GM08714 (cell line): ENCODE results near the gene MARK4.
"Not testable (repeated sequence)": the region's sequence is repeated elsewhere in the genome, so short reads cannot be mapped to it uniquely, and the experiment has no call there.

Experiments
- H3K4me3 ChIP-seq: fragments of 200-500 bp; sonication (Bioruptor generic); 2 replicates; pipeline ENCODE4 v1.5.1; 2014; ENCODE audit warnings: mild to moderate bottlenecking, low read length, inconsistent platforms
- ZNF274 ChIP-seq: IDR thresholded peaks from 2 replicates; pipeline ENCODE4 v1.6.1; 2012; ENCODE audit warnings: mild to moderate bottlenecking, low read depth, low read length

MARK4 gene

GRCh38 chr19:45321848-45322247, 70.8 kb downstream of the MARK4 start:
- no peak overlapping the region for H3K4me3 ChIP-seq
- TF ChIP-seq ZNF274 = no peak

GRCh38 chr19:45322311-45322710, 71.2 kb downstream of the MARK4 start:
- no peak overlapping the region for H3K4me3 ChIP-seq
- no peak for TF ChIP-seq ZNF274

- H3K4me3 ChIP-seq = no peak within 1 kb of the TSS
- no peak for TF ChIP-seq ZNF274
Observed at GRCh38 chr19:45322744-45323281, 71.7 kb downstream of the MARK4 start, which contains the start of gene CKM. Gene CKM (minus strand): TSS chr19:45322875. CDS start chr19:45319713, 3,162 bp downstream.

- H3K4me3 ChIP-seq = no peak overlapping the region
- no peak for TF ChIP-seq ZNF274
Observed at GRCh38 chr19:45323671-45324081, 72.6 kb downstream of the MARK4 start.

- H3K4me3 ChIP-seq = no peak overlapping the region
- TF ChIP-seq ZNF274 = no peak
Observed at GRCh38 chr19:45324349-45324907, 73.4 kb downstream of the MARK4 start.

- no peak for TF ChIP-seq ZNF274
- H3K4me3 ChIP-seq = no peak overlapping the region
Observed at GRCh38 chr19:45327404-45328143, 76.5 kb downstream of the MARK4 start.

GRCh38 chr19:45331411-45331810, 80.3 kb downstream of the MARK4 start:
- no peak for TF ChIP-seq ZNF274
- H3K4me3 ChIP-seq = no peak overlapping the region

GRCh38 chr19:45333609-45334303, 82.7 kb downstream of the MARK4 start:
- H3K4me3 ChIP-seq = no peak overlapping the region

GRCh38 chr19:45334881-45335280, 83.8 kb downstream of the MARK4 start:
- not testable (repeated sequence) for H3K4me3 ChIP-seq

More at GRCh38 chr19:45333609-45334303, 82.7 kb downstream of the MARK4 start:
- no peak for TF ChIP-seq ZNF274

- H3K4me3 ChIP-seq = no peak overlapping the region
- no peak for TF ChIP-seq ZNF274
Observed at GRCh38 chr19:45336696-45337251, 85.7 kb downstream of the MARK4 start.

GRCh38 chr19:45339629-45340028, 88.6 kb downstream of the MARK4 start:
- no peak overlapping the region for H3K4me3 ChIP-seq
- TF ChIP-seq ZNF274 = no peak

- TF ChIP-seq ZNF274 = no peak
- no peak within 1 kb of the TSS; the same call in 1 of the 2 replicates for H3K4me3 ChIP-seq
Observed at GRCh38 chr19:45340232-45340898, 89.3 kb downstream of the MARK4 start, which contains the start of gene KLC3. Gene KLC3 (plus strand): TSS chr19:45340750. CDS start chr19:45345542, 4,792 bp downstream.

GRCh38 chr19:45340899-45341453, 89.9 kb downstream of the MARK4 start:
- H3K4me3 ChIP-seq = no peak overlapping the region

More at GRCh38 chr19:45340899-45341453, 89.9 kb downstream of the MARK4 start:
- no peak for TF ChIP-seq ZNF274
